Panc1 (cell line): Measurements from ENCODE around the gene AEN.

ENCODE experiments used
- CTCF ChIP-seq: fragments of 450-650 bp; IDR thresholded peaks from 2 replicates; pipeline ENCODE4 v1.5.1; 2017; ENCODE audit warnings: mild to moderate bottlenecking
- POLR2AphosphoS5 ChIP-seq: IDR thresholded peaks from 2 replicates; pipeline ENCODE4 v1.6.1; 2012; ENCODE audit warnings: mild to moderate bottlenecking, low read depth, low read length, moderate library complexity
- TF ChIP-seq, protein P1 (sequence below), 2 experiments: IDR thresholded peaks; 2 replicates each; pipeline ENCODE4 v1.6.1; 2011 to 2012; ENCODE audit warnings: low read depth in 2 of 2, control low read depth in 1 of 2, low read length in 1 of 2, mild to moderate bottlenecking in 1 of 2, moderate library complexity in 1 of 2; ENCODE audit not compliant: insufficient read depth in 1 of 2

DNA sequence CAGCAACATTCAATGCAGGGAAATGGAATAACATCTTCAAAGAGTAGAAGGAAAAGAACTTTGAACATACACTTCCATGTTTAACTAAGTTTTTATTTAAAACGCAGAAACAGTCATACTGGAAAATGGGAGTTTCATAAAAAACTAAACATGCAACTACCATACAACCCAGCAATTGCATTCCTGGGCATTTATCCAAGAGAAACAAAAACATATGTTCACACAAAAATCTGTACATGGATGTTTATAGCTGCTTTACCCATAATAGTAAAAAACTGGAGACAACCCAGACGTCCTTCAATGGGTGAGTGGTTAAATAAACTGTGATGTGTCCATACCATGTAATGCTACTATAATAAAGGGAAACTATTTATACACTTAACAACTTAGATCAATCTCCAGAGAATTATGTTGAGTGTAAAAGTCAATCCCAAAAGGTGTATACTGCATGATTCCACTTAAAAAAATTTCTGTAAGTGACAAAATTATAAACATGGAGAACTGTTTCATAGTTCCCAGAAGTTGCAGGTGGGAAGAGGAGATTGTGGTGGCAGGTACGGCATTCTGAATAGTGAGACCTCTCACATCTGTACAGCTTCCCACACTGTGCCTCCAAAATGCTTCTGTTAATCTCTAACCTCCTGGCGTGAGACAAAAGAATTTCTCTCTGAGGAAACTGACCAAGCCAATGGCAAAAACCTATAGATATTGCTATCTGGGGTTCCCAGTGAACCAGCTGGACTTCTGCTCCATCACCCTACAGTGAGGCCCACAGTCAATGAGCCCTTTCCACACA, 40.8 kb downstream of the AEN start:
- TF ChIP-seq CTCF: no peak
- TF ChIP-seq, protein P1, sequence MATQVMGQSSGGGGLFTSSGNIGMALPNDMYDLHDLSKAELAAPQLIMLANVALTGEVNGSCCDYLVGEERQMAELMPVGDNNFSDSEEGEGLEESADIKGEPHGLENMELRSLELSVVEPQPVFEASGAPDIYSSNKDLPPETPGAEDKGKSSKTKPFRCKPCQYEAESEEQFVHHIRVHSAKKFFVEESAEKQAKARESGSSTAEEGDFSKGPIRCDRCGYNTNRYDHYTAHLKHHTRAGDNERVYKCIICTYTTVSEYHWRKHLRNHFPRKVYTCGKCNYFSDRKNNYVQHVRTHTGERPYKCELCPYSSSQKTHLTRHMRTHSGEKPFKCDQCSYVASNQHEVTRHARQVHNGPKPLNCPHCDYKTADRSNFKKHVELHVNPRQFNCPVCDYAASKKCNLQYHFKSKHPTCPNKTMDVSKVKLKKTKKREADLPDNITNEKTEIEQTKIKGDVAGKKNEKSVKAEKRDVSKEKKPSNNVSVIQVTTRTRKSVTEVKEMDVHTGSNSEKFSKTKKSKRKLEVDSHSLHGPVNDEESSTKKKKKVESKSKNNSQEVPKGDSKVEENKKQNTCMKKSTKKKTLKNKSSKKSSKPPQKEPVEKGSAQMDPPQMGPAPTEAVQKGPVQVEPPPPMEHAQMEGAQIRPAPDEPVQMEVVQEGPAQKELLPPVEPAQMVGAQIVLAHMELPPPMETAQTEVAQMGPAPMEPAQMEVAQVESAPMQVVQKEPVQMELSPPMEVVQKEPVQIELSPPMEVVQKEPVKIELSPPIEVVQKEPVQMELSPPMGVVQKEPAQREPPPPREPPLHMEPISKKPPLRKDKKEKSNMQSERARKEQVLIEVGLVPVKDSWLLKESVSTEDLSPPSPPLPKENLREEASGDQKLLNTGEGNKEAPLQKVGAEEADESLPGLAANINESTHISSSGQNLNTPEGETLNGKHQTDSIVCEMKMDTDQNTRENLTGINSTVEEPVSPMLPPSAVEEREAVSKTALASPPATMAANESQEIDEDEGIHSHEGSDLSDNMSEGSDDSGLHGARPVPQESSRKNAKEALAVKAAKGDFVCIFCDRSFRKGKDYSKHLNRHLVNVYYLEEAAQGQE (IDR thresholded peaks at IDR 0.05; ENCODE audit: insufficient read depth in 1 of 2, low read depth in 2 of 2, low read length in 1 of 2): no peak
- no peak for TF ChIP-seq POLR2AphosphoS5
